Activated naive CD4-positive, alpha-beta T cell treated with anti-CD3 and anti-CD28 coated beads, Interleukin-2, amount 50 U/mL, for 24 hours (primary cell): Measurements from ENCODE around the gene HOXB13.

ENCODE experiments used
- H3K27ac Mint-ChIP-seq: one replicate; pipeline ENCODE4 v1.8.0; 2021; ENCODE audit warnings: mild to moderate bottlenecking, mixed read lengths
- H3K27me3 Mint-ChIP-seq: one replicate; pipeline ENCODE4 v1.8.0; 2021; ENCODE audit warnings: mixed read lengths
- H3K36me3 Mint-ChIP-seq: one replicate; pipeline ENCODE4 v1.8.0; 2021; ENCODE audit warnings: mixed read lengths
- H3K4me1 Mint-ChIP-seq: one replicate; pipeline ENCODE4 v1.8.0; 2021; ENCODE audit warnings: mixed read lengths
- H3K4me3 Mint-ChIP-seq: one replicate; pipeline ENCODE4 v1.8.0; 2021; ENCODE audit warnings: mild to moderate bottlenecking, mixed read lengths
- H3K9me3 Mint-ChIP-seq: one replicate; pipeline ENCODE4 v1.8.0; 2021; ENCODE audit warnings: mixed read lengths

HOXB13 gene

GRCh38 chr17:48735062-48735351 is 6.5 kb upstream of the HOXB13 start:
- Mint-ChIP-seq H3K9me3 (no peaks in the 10 kb centered on the region), H3K27ac (no peak overlapping the region), H3K4me1 (peaks cover 24% of the 10 kb centered on the region), H3K27me3 (peaks cover 76% of the 10 kb centered on the region), H3K4me3 (no peak overlapping the region), H3K36me3 (no peaks in the 10 kb centered on the region)

GRCh38 chr17:48734333-48735061 is 5.9 kb upstream of the HOXB13 start:
- H3K27me3 Mint-ChIP-seq = peaks cover 79% of the 10 kb centered on the region
- H3K4me1 Mint-ChIP-seq = peaks cover 26% of the 10 kb centered on the region
- no peak overlapping the region for H3K27ac Mint-ChIP-seq
- H3K4me3 Mint-ChIP-seq = no peak overlapping the region
- H3K9me3 Mint-ChIP-seq = no peaks in the 10 kb centered on the region
- H3K36me3 Mint-ChIP-seq = no peaks in the 10 kb centered on the region

- H3K4me3 Mint-ChIP-seq = peak overlapping the region; percentile 47
- no peaks in the 10 kb centered on the region for H3K36me3 Mint-ChIP-seq
- H3K27ac Mint-ChIP-seq = peak overlapping the region; percentile 82
- peaks cover 77% of the 10 kb centered on the region for H3K27me3 Mint-ChIP-seq
- no peaks in the 10 kb centered on the region for H3K9me3 Mint-ChIP-seq
- H3K4me1 Mint-ChIP-seq = peaks cover 25% of the 10 kb centered on the region
These were observed 5.2 kb upstream of the HOXB13 start for GRCh38 chr17:48733632-48734328.

- Mint-ChIP-seq H3K9me3 (no peaks in the 10 kb centered on the region), H3K4me1 (peaks cover 29% of the 10 kb centered on the region), H3K36me3 (no peaks in the 10 kb centered on the region), H3K27me3 (peaks cover 75% of the 10 kb centered on the region), H3K4me3 (peak overlapping the region; percentile 47), H3K27ac (no peak overlapping the region)
These were observed 4.4 kb upstream of the HOXB13 start for GRCh38 chr17:48732688-48733629.

- Mint-ChIP-seq H3K9me3 (no peaks in the 10 kb centered on the region), H3K27me3 (peaks cover 80% of the 10 kb centered on the region), H3K27ac (no peak overlapping the region), H3K4me3 (no peak overlapping the region), H3K36me3 (no peaks in the 10 kb centered on the region), H3K4me1 (peaks cover 36% of the 10 kb centered on the region)
These were observed 2.8 kb upstream of the HOXB13 start for GRCh38 chr17:48731355-48731754.

- Mint-ChIP-seq H3K27me3 (peaks cover 79% of the 10 kb centered on the region), H3K4me1 (peaks cover 37% of the 10 kb centered on the region), H3K9me3 (no peaks in the 10 kb centered on the region), H3K36me3 (no peaks in the 10 kb centered on the region), H3K27ac (no peak overlapping the region), H3K4me3 (no peak overlapping the region)
These were observed 1.6 kb upstream of the HOXB13 start for GRCh38 chr17:48730240-48730550.

- Mint-ChIP-seq H3K27ac (no peak overlapping the region), H3K4me1 (peaks cover 41% of the 10 kb centered on the region), H3K27me3 (peaks cover 78% of the 10 kb centered on the region), H3K4me3 (no peak overlapping the region), H3K9me3 (no peaks in the 10 kb centered on the region), H3K36me3 (no peaks in the 10 kb centered on the region)
These were observed 1.0 kb upstream of the HOXB13 start for GRCh38 chr17:48729335-48730239.

- Mint-ChIP-seq H3K9me3 (no peaks in the 10 kb centered on the region), H3K4me1 (peaks cover 42% of the 10 kb centered on the region), H3K27ac (no peak overlapping the region), H3K36me3 (no peaks in the 10 kb centered on the region), H3K27me3 (peaks cover 78% of the 10 kb centered on the region), H3K4me3 (peak overlapping the region; percentile 72)
These were observed 955 bp downstream of the HOXB13 start for GRCh38 chr17:48727415-48728175.

GRCh38 chr17:48726916-48727286 is 1.6 kb downstream of the HOXB13 start:
- Mint-ChIP-seq H3K27ac (no peak overlapping the region), H3K36me3 (no peaks in the 10 kb centered on the region), H3K27me3 (peaks cover 79% of the 10 kb centered on the region), H3K4me1 (peaks cover 40% of the 10 kb centered on the region), H3K9me3 (no peaks in the 10 kb centered on the region), H3K4me3 (no peak overlapping the region)

GRCh38 chr17:48726114-48726915 is 2.2 kb downstream of the HOXB13 start:
- Mint-ChIP-seq H3K36me3 (no peaks in the 10 kb centered on the region), H3K4me1 (peaks cover 40% of the 10 kb centered on the region), H3K4me3 (no peak overlapping the region), H3K27me3 (peaks cover 76% of the 10 kb centered on the region), H3K9me3 (no peaks in the 10 kb centered on the region), H3K27ac (no peak overlapping the region)

- Mint-ChIP-seq H3K4me3 (no peak overlapping the region), H3K27me3 (peaks cover 77% of the 10 kb centered on the region), H3K9me3 (no peaks in the 10 kb centered on the region), H3K27ac (peak overlapping the region; percentile 35), H3K36me3 (no peaks in the 10 kb centered on the region), H3K4me1 (peaks cover 42% of the 10 kb centered on the region)
These were observed 3.1 kb downstream of the HOXB13 start for GRCh38 chr17:48725288-48726064.

GRCh38 chr17:48725004-48725287 is 3.6 kb downstream of the HOXB13 start:
- Mint-ChIP-seq H3K27me3 (peaks cover 77% of the 10 kb centered on the region), H3K36me3 (no peaks in the 10 kb centered on the region), H3K27ac (peak overlapping the region; percentile 35), H3K4me1 (peaks cover 46% of the 10 kb centered on the region), H3K9me3 (no peaks in the 10 kb centered on the region), H3K4me3 (no peak overlapping the region)

GRCh38 chr17:48724251-48725003 is 4.1 kb downstream of the HOXB13 start:
- H3K27me3 Mint-ChIP-seq = peaks cover 77% of the 10 kb centered on the region
- peak overlapping the region; percentile 68 for H3K27ac Mint-ChIP-seq
- peaks cover 46% of the 10 kb centered on the region for H3K4me1 Mint-ChIP-seq
- H3K36me3 Mint-ChIP-seq = no peaks in the 10 kb centered on the region
- no peaks in the 10 kb centered on the region for H3K9me3 Mint-ChIP-seq
- H3K4me3 Mint-ChIP-seq = peak overlapping the region; percentile 72
